ENCODE data around the gene SPATA1. TPM values are rescaled to one million over a fixed set of nuclear protein-coding genes. Genes with fewer than 3 reads are reported as not detected.

Gene SPATA1
- total RNA-seq, result 0.63 TPM

GRCh38 chr1:84506002-84506728 is at the start of gene SPATA1, which contains the start of gene GNG5:
TSS of gene SPATA1 (plus strand) at chr1:84506386. CDS start at chr1:84516360, 9,974 bp downstream.
TSS of gene GNG5 (minus strand) at chr1:84506581. CDS start at chr1:84506091, 490 bp downstream.

GRCh38 chr1:84478876-84479868 is 27.0 kb upstream of the SPATA1 start, which contains the start of gene RPF1:
TSS of gene RPF1 (plus strand) at chr1:84479266. CDS start at chr1:84479282, 16 bp downstream.

GRCh38 chr1:84573967-84574842 is 68.0 kb downstream of the SPATA1 start, which contains the start of gene CTBS:
TSS of gene CTBS (minus strand) at chr1:84574440. CDS start at chr1:84574415, 25 bp downstream.

Other genes starting within 250 kb of the SPATA1 start
- gene SAMD13, start 204.7 kb upstream of the SPATA1 start, total RNA-seq, result 3.1 TPM
- not detected for gene DNASE2B, start 107.9 kb upstream of the SPATA1 start, total RNA-seq
- 26.9 TPM for gene RPF1, start 27.1 kb upstream of the SPATA1 start, total RNA-seq
- gene GNG5, start 195 bp downstream of the SPATA1 start, total RNA-seq, result 3.8 TPM
- 3.8 TPM for gene CTBS, start 68.1 kb downstream of the SPATA1 start, total RNA-seq
- gene SSX2IP, start 184.1 kb downstream of the SPATA1 start, total RNA-seq, result 105 TPM